ENCODE data around the gene TTC24. TPM values are rescaled to one million over a fixed set of nuclear protein-coding genes. Genes with fewer than 3 reads are reported as not detected.

TTC24 gene
- not detected in 5 replicates for total RNA-seq (2022; extraction: Qiagen RNA extraction; ENCODE audit: low read depth)

DNA sequence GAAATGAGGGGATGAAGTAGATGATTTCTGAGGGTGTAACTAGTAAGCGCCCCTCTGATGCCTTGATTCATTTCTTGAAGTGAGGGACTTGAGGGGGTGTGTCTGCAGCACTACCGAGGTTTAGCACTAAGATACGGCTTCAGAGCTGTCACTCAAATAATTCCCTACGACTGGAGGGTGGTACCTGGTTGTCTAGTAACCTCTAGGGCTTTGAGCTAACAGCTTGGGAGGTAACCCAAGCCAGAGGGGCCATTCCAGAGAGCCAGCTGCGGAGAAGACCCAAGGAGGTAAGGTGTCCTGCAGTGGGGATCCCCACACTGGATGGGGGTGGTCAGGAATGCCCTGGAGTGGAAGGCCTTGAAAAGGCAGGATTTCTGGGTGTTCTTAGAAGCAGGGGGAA is at the start of gene TTC24:
Gene TTC24, plus strand, starts transcription at position 252 of the 400 bp plus-strand sequence. CDS start 1,642 bp downstream, outside the sequence.

DNA sequence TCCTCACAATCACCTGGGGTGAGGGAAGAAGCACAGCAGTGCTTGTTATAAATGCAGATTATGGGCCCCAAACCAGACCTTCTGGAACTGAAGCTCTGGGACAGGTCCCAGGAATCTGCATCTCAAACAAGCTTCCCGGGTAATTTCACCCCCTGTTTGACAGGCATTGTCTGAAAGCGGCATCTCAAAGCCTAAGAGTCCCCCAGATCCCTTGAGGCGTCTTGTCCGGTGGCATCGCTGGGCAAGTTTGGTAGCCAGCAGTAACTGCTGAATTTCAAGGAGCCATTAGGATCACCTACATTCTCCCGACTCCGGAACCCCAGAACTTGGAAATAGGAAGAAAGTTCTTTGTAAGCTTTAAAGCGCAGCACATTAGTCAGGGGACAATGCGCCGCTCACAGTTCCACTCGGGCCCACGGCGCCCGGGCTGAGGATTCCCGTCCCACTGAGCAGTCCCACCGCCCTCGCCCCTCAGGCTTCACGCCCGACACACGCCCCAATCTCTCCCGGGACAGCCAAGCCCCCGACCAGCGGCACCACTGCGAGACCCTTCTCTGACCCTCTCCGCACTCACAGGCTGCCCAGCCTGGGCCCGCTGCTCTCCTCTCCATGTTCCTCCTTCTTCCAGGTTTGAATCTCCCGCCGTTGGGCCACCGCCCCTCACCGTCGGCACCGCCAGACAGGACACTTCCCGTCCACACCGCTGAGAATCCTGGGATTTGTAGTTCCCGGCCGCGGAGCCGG is 7.4 kb upstream of the TTC24 start, which contains the start of gene IQGAP3:
Gene IQGAP3, minus strand, starts transcription at position 647 of the 744 bp plus-strand sequence. Its CDS starts 36 bp downstream, at position 611.

DNA sequence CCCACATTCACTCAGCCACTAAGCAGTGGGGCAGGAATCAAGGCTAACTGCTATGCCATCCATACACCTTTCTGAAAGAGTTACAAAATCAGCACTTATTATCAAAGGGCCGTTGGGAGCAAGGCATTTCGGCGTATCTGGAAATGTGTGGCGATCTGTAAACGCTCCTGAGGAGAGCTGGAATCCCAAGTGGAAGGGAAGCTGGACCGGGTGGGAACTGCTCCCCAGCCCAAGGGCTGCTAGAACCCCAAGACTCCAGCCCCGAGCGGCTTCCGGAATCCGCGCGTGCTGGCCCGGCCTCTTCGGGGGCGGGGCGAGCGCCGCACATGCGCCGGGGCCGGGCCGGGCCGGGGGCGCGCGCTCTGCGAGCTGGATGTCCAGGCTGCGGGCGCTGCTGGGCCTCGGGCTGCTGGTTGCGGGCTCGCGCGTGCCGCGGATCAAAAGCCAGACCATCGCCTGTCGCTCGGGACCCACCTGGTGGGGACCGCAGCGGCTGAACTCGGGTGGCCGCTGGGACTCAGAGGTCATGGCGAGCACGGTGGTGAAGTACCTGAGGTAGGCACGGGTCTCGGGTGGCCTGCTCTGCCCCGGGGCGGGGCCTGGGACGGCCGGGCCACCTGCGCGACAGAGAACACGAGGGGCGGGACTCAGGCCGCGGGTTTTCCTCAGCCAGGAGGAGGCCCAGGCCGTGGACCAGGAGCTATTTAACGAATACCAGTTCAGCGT is 12.1 kb downstream of the TTC24 start, which contains the start of gene NAXE:
Gene NAXE, plus strand, starts transcription at position 345 of the 726 bp plus-strand sequence. Its CDS starts 29 bp downstream, at position 374.

DNA sequence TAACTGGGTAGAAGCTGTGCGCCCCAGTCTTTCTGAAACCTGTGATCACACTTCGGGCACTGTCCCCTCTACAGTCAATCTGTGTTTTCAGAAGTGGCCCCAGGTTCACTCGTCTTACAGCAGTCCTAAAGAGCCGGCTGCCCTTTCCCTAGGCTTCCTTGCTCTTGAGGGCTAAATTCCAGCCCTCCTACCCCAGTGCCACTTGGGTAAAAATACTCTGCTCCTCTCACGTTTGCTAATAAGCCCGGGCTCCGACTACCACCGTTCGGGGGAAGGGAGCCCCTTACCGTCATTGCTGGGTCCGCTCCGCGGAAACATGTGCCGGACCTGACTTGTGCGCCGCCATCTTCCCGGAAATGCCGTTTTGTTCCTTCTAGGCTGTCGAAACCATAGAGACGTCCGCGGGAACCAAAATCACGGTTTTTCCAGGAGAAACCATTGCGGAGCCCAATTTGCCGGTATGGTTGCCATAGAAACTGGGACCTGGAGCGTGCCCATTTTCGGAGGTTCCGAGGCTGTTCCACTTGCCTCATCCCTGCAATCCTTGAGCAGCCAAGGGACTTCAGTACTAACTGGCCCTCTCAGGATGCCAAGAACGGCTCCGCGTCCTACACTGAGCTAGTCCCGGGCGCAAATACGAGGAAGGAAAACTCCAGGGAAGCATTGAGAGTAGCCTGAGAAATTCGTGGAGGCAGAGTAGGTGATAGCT is 21.8 kb downstream of the TTC24 start, which contains the start of gene GPATCH4:
Gene GPATCH4, minus strand, starts transcription at position 358 of the 709 bp plus-strand sequence.

DNA sequence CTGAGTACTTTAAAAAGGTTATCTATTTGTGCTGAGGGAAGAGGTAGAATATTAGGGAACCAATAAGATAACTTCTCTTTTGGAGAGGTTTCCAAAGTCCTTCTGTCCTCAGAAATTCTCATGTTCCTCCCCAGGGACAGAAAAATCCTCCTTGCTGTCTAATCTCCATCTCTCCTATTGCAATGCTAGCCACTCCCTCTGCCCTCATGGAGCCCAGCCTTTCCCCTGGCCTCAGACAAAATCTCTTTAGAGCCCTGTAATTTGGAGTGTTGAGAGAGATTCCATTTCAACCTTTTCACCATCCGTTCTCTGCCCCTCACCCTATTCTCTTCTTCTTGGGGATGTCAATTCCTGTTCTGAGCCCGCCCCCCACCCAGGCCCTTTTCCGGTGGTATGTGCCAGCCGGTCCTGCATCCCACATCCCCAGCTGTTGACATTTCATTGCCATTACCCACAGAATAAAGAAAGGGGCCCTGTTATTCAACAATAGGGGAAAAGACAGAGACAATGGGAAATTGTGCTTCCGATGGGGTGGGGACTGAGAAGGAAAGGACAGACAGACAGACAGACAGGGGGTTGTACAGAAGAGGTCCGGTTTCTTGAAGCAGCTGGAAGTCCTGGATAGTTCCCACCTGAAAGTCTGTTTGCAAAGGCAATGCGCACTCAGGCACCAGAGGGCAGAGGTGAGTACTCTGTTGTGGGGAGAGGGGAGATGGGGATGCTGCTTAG is 39.5 kb downstream of the TTC24 start, which contains the start of gene HAPLN2:
Gene HAPLN2, plus strand, starts transcription at position 563 of the 729 bp plus-strand sequence. CDS start 4,076 bp downstream, outside the sequence.

Other genes with a start within 250 kb of the TTC24 start
- 379 to 412 TPM (median 408 TPM) in 5 replicates for gene CCT3, start 241.4 kb upstream of the TTC24 start, total RNA-seq (2022; extraction: Qiagen RNA extraction; ENCODE audit: low read depth)
- 1.9 to 3.5 TPM (median 2.2 TPM) in 5 replicates for gene TSACC, start 241.2 kb upstream of the TTC24 start, total RNA-seq (2022; extraction: Qiagen RNA extraction; ENCODE audit: low read depth)
- not detected in 5 replicates for gene RHBG, start 210.5 kb upstream of the TTC24 start, total RNA-seq (2022; extraction: Qiagen RNA extraction; ENCODE audit: low read depth)
- 20.2 to 29.8 TPM (median 28.1 TPM) in 5 replicates for gene MEF2D, start 78.9 kb upstream of the TTC24 start, total RNA-seq (2022; extraction: Qiagen RNA extraction; ENCODE audit: low read depth)
- gene IQGAP3, start 7.2 kb upstream of the TTC24 start, total RNA-seq (2022; extraction: Qiagen RNA extraction; ENCODE audit: low read depth): 12.2 to 18.5 TPM (median 15.3 TPM) in 5 replicates
- 147 to 176 TPM (median 165 TPM) in 5 replicates for gene NAXE, start 12.1 kb downstream of the TTC24 start, total RNA-seq (2022; extraction: Qiagen RNA extraction; ENCODE audit: low read depth)
- 64.4 to 88.6 TPM (median 68.1 TPM) in 5 replicates for gene GPATCH4, start 21.8 kb downstream of the TTC24 start, total RNA-seq (2022; extraction: Qiagen RNA extraction; ENCODE audit: low read depth)
- gene HAPLN2, start 39.7 kb downstream of the TTC24 start, total RNA-seq (2022; extraction: Qiagen RNA extraction; ENCODE audit: low read depth): 0.21 to 0.23 TPM in 2 of 5 replicates, not detected in the others
- 0.16 to 0.21 TPM in 2 of 5 replicates, not detected in the others for gene BCAN, start 62.4 kb downstream of the TTC24 start, total RNA-seq (2022; extraction: Qiagen RNA extraction; ENCODE audit: low read depth)
- 1.1 to 1.4 TPM (median 1.2 TPM) in 5 replicates for gene NES, start 97.7 kb downstream of the TTC24 start, total RNA-seq (2022; extraction: Qiagen RNA extraction; ENCODE audit: low read depth)
- 7.8 to 14.9 TPM (median 8.6 TPM) in 5 replicates for gene CRABP2, start 125.9 kb downstream of the TTC24 start, total RNA-seq (2022; extraction: Qiagen RNA extraction; ENCODE audit: low read depth)
- gene METTL25B, start 148.7 kb downstream of the TTC24 start, total RNA-seq (2022; extraction: Qiagen RNA extraction; ENCODE audit: low read depth): 22.0 to 25.7 TPM (median 23.5 TPM) in 5 replicates
- gene ISG20L2, start 149.0 kb downstream of the TTC24 start, total RNA-seq (2022; extraction: Qiagen RNA extraction; ENCODE audit: low read depth): 35.0 to 47.3 TPM (median 43.7 TPM) in 5 replicates
- gene MRPL24, start 161.4 kb downstream of the TTC24 start, total RNA-seq (2022; extraction: Qiagen RNA extraction; ENCODE audit: low read depth): 175 to 202 TPM (median 193 TPM) in 5 replicates
- 408 to 438 TPM (median 425 TPM) in 5 replicates for gene HDGF, start 172.0 kb downstream of the TTC24 start, total RNA-seq (2022; extraction: Qiagen RNA extraction; ENCODE audit: low read depth)
- gene PRCC, start 187.8 kb downstream of the TTC24 start, total RNA-seq (2022; extraction: Qiagen RNA extraction; ENCODE audit: low read depth): 66.3 to 83.8 TPM (median 72.0 TPM) in 5 replicates
- gene SH2D2A, start 237.1 kb downstream of the TTC24 start, total RNA-seq (2022; extraction: Qiagen RNA extraction; ENCODE audit: low read depth): 2.6 to 3.9 TPM (median 3.2 TPM) in 5 replicates

Measured in A549 treated with GW870086 at 1 μM for 4 hours (cell line).